ENCODE measurements around the gene C1orf116. TPM values are rescaled to one million over a fixed set of nuclear protein-coding genes. Genes with fewer than 3 reads are reported as not detected.
A peak's percentile ranks its signal among the peaks of the same experiment; 100 is the strongest.

Gene C1orf116
- polyA plus RNA-seq, 3 donors, result 0.03 to 0.04 TPM; not detected in 1

GRCh38 chr1:207055386-207056001 lies 22.9 kb upstream of the C1orf116 start:
- no peak overlapping the region for H3K4me2 ChIP-seq (replicated peaks; ENCODE audit: extremely low read depth, low read length, poor library complexity, severe bottlenecking)
- no peak overlapping the region for H3K4me3 Mint-ChIP-seq

GRCh38 chr1:207054491-207054890 lies 21.9 kb upstream of the C1orf116 start:
- no peaks in the 10 kb centered on the region for H3K9me3 ChIP-seq (replicated peaks in 1 of 2; ENCODE audit: control insufficient read depth in 1 of 2, insufficient read depth in 1 of 2, low read length in 2 of 2)
- intact Hi-C loops (cut with micrococcal nuclease), result loop anchor here in 1 of 2 donors (10.0 kb wide), 1 partner anchor 280 kb away; no protein-coding TSS in a partner anchor
- H3K79me2 ChIP-seq (ENCODE audit: insufficient read depth, low read length), result peaks cover 15% of the 10 kb centered on the region
- peak; percentile 36 to 59 (median 37) for DNase-seq
- peaks cover 51% of the 10 kb centered on the region for H3K4me1 Mint-ChIP-seq
- H3K4me1 ChIP-seq (ENCODE audit: control insufficient read depth in 1 of 2, insufficient read depth in 2 of 2, low read length in 2 of 2), result peaks cover 36 to 46% of the 10 kb centered on the region in 2 donors
- peak overlapping the region; percentile 48 for H2AFZ ChIP-seq (ENCODE audit: insufficient read depth, low read depth, low read length, poor library complexity, severe bottlenecking)
- peak overlapping the region in 1 of 2 donors; percentile 76 for H3K27ac ChIP-seq (ENCODE audit: low read depth in 1 of 2, low read length in 2 of 2)
- H3K27ac Mint-ChIP-seq, result peak overlapping the region in 6 of 7 donors; percentile 12 to 95 (median 71)
- WGBS (ENCODE audit: insufficient coverage), result 0% methylated on average over 1 of the region's 2 CpGs
- peaks cover 3% of the 10 kb centered on the region for H4K20me1 ChIP-seq (ENCODE audit: insufficient read depth, low read length)
- H3K4me2 ChIP-seq (replicated peaks; ENCODE audit: extremely low read depth, low read length, poor library complexity, severe bottlenecking), result peak overlapping the region; percentile 53
- H3K9me3 Mint-ChIP-seq, result peaks cover 0 to 7% (median 0%) of the 10 kb centered on the region in 7 donors
- H3K4me3 ChIP-seq (replicated peaks in 1 of 3; ENCODE audit: low read depth in 2 of 3, low read length in 3 of 3), result peak overlapping the region in 1 of 3 experiments; percentile 84
- peaks cover 0 to 7% of the 10 kb centered on the region in 2 donors for H3K36me3 ChIP-seq (replicated peaks in 1 of 2; ENCODE audit: control insufficient read depth in 1 of 2, insufficient read depth in 2 of 2, low read length in 2 of 2)
- no peak overlapping the region for H3K9ac ChIP-seq (ENCODE audit: insufficient read depth, low read length, poor library complexity, severe bottlenecking)
- peak overlapping the region; percentile 70 to 93 for H3K4me3 Mint-ChIP-seq
- H3K27me3 Mint-ChIP-seq (ENCODE audit: low read depth in 3 of 3), result peaks cover 0 to 6% (median 0%) of the 10 kb centered on the region in 3 donors
- peaks cover 2 to 4% of the 10 kb centered on the region in 2 donors for H3K36me3 Mint-ChIP-seq
- no peaks in the 10 kb centered on the region for H3K27me3 ChIP-seq (ENCODE audit: control insufficient read depth in 2 of 2, insufficient read depth in 2 of 2, low read length in 2 of 2)
- no peak for TF ChIP-seq CTCF (IDR thresholded peaks at IDR 0.05)

More at GRCh38 chr1:207055386-207056001, 22.9 kb upstream of the C1orf116 start:
- Mint-ChIP-seq H3K4me1 (peaks cover 52% of the 10 kb centered on the region), H3K36me3 (peaks cover 8 to 10% of the 10 kb centered on the region in 2 donors), H3K27ac (peak overlapping the region in 2 of 7 donors; percentile 24 to 95), H3K9me3 (peaks cover 0 to 7% (median 0%) of the 10 kb centered on the region in 7 donors), H3K27me3 (ENCODE audit: low read depth in 3 of 3) (peaks cover 0 to 5% (median 0%) of the 10 kb centered on the region in 3 donors)
- Histone ChIP-seq H4K20me1 (ENCODE audit: insufficient read depth, low read length) (no peaks in the 10 kb centered on the region), H3K79me2 (ENCODE audit: insufficient read depth, low read length) (peaks cover 5% of the 10 kb centered on the region), H3K4me3 (replicated peaks in 1 of 3; ENCODE audit: low read depth in 2 of 3, low read length in 3 of 3) (no peak overlapping the region), H3K27me3 (ENCODE audit: control insufficient read depth in 2 of 2, insufficient read depth in 2 of 2, low read length in 2 of 2) (no peaks in the 10 kb centered on the region), H3K36me3 (replicated peaks in 1 of 2; ENCODE audit: control insufficient read depth in 1 of 2, insufficient read depth in 2 of 2, low read length in 2 of 2) (peaks cover 0 to 14% of the 10 kb centered on the region in 2 donors), H3K9me3 (replicated peaks in 1 of 2; ENCODE audit: control insufficient read depth in 1 of 2, insufficient read depth in 1 of 2, low read length in 2 of 2) (no peaks in the 10 kb centered on the region), H3K4me1 (ENCODE audit: control insufficient read depth in 1 of 2, insufficient read depth in 2 of 2, low read length in 2 of 2) (peaks cover 40 to 41% of the 10 kb centered on the region in 2 donors), H3K9ac (ENCODE audit: insufficient read depth, low read length, poor library complexity, severe bottlenecking) (no peak overlapping the region), H3K27ac (ENCODE audit: low read depth in 1 of 2, low read length in 2 of 2) (peak overlapping the region in 1 of 2 donors; percentile 76), H2AFZ (ENCODE audit: insufficient read depth, low read depth, low read length, poor library complexity, severe bottlenecking) (no peak overlapping the region)
- intact Hi-C loops (cut with micrococcal nuclease), result loop anchor here in 1 of 2 donors (10.0 kb wide), 1 partner anchor 279 kb away; no protein-coding TSS in a partner anchor
- DNase-seq, result no peak
- 100% methylated on average over 1 of the region's 3 CpGs for WGBS (ENCODE audit: insufficient coverage)
- TF ChIP-seq CTCF (IDR thresholded peaks at IDR 0.05), result no peak
